ENCODE data around the gene PCBP3.

PCBP3 gene

GRCh38 chr21:45905196-45905595 is 261.7 kb downstream of the PCBP3 start:
- Mint-ChIP-seq H3K4me3 (no peak overlapping the region), H3K36me3 (peaks cover 10% of the 10 kb centered on the region), H3K4me1 (no peaks in the 10 kb centered on the region), H3K9me3 (no peaks in the 10 kb centered on the region), H3K27ac (no peak overlapping the region), H3K27me3 (no peaks in the 10 kb centered on the region)
- no peak for ATAC-seq (ENCODE audit: low read depth)
- no peak for DNase-seq (ENCODE audit: low spot score in 2 of 2)

DNA sequence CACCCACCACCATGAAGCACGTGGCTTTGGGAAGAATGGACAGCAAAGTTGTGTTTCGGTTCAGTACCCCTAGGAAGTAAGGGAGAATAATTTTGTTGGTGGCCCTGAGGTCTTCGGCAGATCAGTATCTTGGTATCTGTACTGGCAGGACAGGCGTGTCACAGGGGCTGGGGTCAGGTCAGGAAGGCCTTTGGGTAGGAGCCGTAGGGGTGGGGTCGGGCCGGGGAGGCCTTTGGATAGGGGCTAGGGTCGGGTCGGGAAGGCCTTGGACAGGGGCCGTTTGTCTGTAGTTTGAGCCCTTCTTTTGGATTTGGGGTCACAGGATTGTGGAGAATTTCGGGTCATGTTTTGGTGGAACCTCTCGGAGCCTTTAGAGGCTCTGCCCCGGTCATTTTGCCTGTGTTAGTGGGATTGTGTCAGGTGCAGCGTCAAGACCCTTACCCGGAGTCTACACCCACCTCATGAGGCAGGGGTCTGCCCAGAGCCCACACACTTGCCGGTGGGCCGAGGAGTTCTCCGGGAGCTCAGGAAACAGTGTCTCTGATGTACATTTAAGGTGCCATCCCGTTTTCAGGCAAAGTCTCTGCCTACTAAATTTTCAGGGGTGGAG is 262.8 kb downstream of the PCBP3 start:
- DNase-seq (ENCODE audit: low spot score in 2 of 2) = no peak
- Mint-ChIP-seq H3K4me1 (no peaks in the 10 kb centered on the region), H3K4me3 (no peak overlapping the region), H3K27ac (no peak overlapping the region), H3K9me3 (no peaks in the 10 kb centered on the region), H3K27me3 (no peaks in the 10 kb centered on the region), H3K36me3 (peaks cover 10% of the 10 kb centered on the region)
- no peak for ATAC-seq (ENCODE audit: low read depth)

- Mint-ChIP-seq H3K27me3 (no peaks in the 10 kb centered on the region), H3K4me1 (no peaks in the 10 kb centered on the region), H3K4me3 (no peak overlapping the region), H3K27ac (no peak overlapping the region), H3K36me3 (peaks cover 8% of the 10 kb centered on the region), H3K9me3 (no peaks in the 10 kb centered on the region)
- DNase-seq (ENCODE audit: low spot score in 2 of 2) (no peak), ATAC-seq (ENCODE audit: low read depth) (no peak)
Observed at GRCh38 chr21:45906859-45907258, 263.3 kb downstream of the PCBP3 start.

DNA sequence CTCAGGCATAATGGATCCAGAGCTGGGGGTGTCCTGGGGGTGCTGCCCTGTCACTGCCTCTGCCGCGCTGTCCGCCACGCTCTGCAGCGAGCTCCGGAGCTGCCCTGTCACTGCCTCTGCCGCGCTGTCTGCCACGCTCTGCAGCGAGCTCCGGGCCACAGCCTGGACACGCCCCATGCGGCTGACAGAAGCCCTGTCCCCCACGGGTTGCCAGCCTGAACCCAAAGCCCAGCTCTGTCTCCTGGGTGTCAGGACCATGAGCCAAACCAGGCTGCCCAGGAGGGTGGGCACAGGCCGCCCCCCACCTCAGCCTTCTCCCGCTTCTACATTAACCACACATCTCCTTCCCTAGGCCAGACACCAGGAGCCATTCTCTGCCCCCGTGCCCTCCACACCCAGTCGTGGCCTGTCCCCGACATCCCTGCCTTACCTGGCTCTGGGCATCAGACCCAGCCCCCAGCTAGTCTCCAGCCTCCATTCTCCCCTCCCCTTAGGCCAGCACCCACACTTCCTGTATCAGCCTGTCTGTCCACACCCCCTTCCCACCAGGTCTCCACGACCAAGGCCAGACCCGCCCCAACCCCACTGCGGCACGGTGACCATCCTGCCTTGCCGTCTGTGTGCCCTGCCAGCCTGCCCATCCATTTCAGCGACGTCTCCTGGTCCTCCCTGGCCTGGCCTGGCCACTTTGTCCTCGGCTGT is 265.2 kb downstream of the PCBP3 start:
- Mint-ChIP-seq H3K9me3 (no peaks in the 10 kb centered on the region), H3K36me3 (peaks cover 8% of the 10 kb centered on the region), H3K4me3 (no peak overlapping the region), H3K4me1 (no peaks in the 10 kb centered on the region), H3K27ac (no peak overlapping the region), H3K27me3 (no peaks in the 10 kb centered on the region)
- ATAC-seq (ENCODE audit: low read depth) (no peak), DNase-seq (ENCODE audit: low spot score in 2 of 2) (no peak)

- Mint-ChIP-seq H3K36me3 (peaks cover 6% of the 10 kb centered on the region), H3K9me3 (no peaks in the 10 kb centered on the region), H3K4me3 (no peak overlapping the region), H3K27ac (no peak overlapping the region), H3K4me1 (no peaks in the 10 kb centered on the region), H3K27me3 (no peaks in the 10 kb centered on the region)
- ATAC-seq (ENCODE audit: low read depth) = no peak
- DNase-seq (ENCODE audit: low spot score in 2 of 2) = no peak
Observed at GRCh38 chr21:45909238-45909988, 265.9 kb downstream of the PCBP3 start.

- Mint-ChIP-seq H3K4me1 (no peaks in the 10 kb centered on the region), H3K9me3 (no peaks in the 10 kb centered on the region), H3K36me3 (peaks cover 6% of the 10 kb centered on the region), H3K27ac (no peak overlapping the region), H3K27me3 (no peaks in the 10 kb centered on the region), H3K4me3 (no peak overlapping the region)
- no peak for DNase-seq (ENCODE audit: low spot score in 2 of 2)
- no peak for ATAC-seq (ENCODE audit: low read depth)
Observed at GRCh38 chr21:45910155-45910547, 266.6 kb downstream of the PCBP3 start.

DNA sequence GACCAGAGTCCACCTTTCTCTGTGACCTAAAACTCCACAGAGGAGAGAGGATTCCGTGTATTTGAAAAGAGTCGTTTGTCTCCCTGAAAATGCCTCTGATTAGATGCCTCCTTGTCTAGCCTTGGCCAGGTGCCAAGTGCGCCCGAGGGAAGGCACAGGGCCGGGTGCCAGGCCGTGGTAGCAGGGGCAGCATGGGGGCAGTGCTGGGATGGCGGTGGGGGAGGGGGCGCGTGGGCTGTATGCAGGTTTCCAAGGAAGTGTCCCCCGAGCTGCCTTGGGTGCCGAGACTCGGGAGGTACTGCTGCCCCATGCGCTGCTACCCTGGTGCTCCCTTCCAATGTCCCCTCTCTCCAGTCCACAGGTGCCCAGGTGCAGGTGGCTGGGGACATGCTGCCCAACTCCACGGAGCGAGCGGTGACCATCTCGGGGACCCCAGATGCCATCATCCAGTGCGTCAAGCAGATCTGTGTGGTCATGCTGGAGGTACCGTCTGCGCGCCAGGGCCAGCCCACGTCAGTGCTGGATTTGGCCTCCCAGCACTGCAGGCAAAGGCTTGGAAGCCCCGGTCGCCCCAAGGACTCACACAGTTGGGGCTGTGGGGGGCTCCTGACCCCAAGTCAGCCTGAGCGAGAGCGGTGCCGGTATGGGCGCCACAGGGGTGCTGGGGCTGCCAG is 267.2 kb downstream of the PCBP3 start:
- no peak overlapping the region for H3K27ac Mint-ChIP-seq
- H3K36me3 Mint-ChIP-seq = peaks cover 6% of the 10 kb centered on the region
- no peaks in the 10 kb centered on the region for H3K27me3 Mint-ChIP-seq
- DNase-seq (ENCODE audit: low spot score in 2 of 2) = no peak
- H3K9me3 Mint-ChIP-seq = no peaks in the 10 kb centered on the region
- no peak for ATAC-seq (ENCODE audit: low read depth)
- H3K4me3 Mint-ChIP-seq = no peak overlapping the region
- H3K4me1 Mint-ChIP-seq = no peaks in the 10 kb centered on the region

DNA sequence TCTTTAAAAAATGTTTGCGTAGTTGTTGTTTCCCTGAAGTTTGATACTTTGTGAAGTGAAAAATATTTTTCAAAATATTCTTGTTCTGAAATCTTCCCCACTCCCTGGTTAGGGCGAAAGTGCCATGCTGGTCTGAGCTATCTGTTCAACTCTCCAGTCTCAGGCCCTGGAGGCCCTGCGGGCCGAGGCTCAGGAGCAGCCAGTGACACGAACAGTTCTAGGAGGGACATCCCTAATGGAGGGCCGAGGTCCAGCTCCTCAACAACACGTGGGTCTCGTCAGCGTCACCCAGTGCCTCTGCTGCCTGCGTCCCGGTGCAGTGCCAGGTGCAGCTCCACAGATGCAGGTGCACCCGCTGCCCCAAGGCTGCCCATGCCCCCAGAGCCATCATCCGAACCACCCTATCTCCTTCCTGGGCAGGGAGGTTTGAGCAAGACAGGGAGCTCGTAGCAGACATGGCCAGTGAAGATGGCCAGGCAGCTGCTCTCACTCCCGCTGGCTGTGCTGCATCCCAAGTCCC is 268.3 kb downstream of the PCBP3 start:
- ATAC-seq (ENCODE audit: low read depth) = no peak
- H3K27me3 Mint-ChIP-seq = no peaks in the 10 kb centered on the region
- no peak overlapping the region for H3K27ac Mint-ChIP-seq
- no peak overlapping the region for H3K4me3 Mint-ChIP-seq
- no peaks in the 10 kb centered on the region for H3K9me3 Mint-ChIP-seq
- no peak for DNase-seq (ENCODE audit: low spot score in 2 of 2)
- H3K36me3 Mint-ChIP-seq = peaks cover 6% of the 10 kb centered on the region
- H3K4me1 Mint-ChIP-seq = no peaks in the 10 kb centered on the region

- H3K27me3 Mint-ChIP-seq = no peaks in the 10 kb centered on the region
- H3K27ac Mint-ChIP-seq = no peak overlapping the region
- no peaks in the 10 kb centered on the region for H3K9me3 Mint-ChIP-seq
- H3K4me1 Mint-ChIP-seq = no peaks in the 10 kb centered on the region
- H3K36me3 Mint-ChIP-seq = peaks cover 6% of the 10 kb centered on the region
- DNase-seq (ENCODE audit: low spot score in 2 of 2) = no peak
- ATAC-seq (ENCODE audit: low read depth) = no peak
- no peak overlapping the region for H3K4me3 Mint-ChIP-seq
Observed at GRCh38 chr21:45912611-45913417, 269.3 kb downstream of the PCBP3 start.

DNA sequence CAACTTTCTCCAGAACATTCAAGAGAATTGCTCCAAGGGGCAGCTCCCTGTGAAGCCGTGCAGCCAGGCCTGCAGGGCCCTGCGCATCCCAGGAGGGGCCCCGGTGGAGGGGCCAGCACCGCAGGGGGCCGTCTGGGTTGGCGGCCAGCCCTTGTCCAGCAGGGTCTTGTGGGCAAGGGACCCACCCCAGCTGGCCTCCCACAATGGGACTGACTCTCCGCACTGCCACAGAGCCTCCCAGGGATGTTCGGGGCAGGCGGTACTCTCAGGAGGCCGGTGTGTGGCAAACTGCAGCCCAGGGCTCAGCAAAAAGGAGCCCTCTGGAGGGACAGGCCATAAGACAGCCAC is 269.9 kb downstream of the PCBP3 start:
- DNase-seq (ENCODE audit: low spot score in 2 of 2) = no peak
- H3K27ac Mint-ChIP-seq = no peak overlapping the region
- ATAC-seq (ENCODE audit: low read depth) = no peak
- no peaks in the 10 kb centered on the region for H3K4me1 Mint-ChIP-seq
- H3K4me3 Mint-ChIP-seq = no peak overlapping the region
- H3K27me3 Mint-ChIP-seq = no peaks in the 10 kb centered on the region
- H3K36me3 Mint-ChIP-seq = peaks cover 6% of the 10 kb centered on the region
- H3K9me3 Mint-ChIP-seq = no peaks in the 10 kb centered on the region

- H3K27ac Mint-ChIP-seq = no peak overlapping the region
- ATAC-seq (ENCODE audit: low read depth) (no peak), DNase-seq (ENCODE audit: low spot score in 2 of 2) (no peak)
- no peaks in the 10 kb centered on the region for H3K4me1 Mint-ChIP-seq
- H3K36me3 Mint-ChIP-seq = peaks cover 4% of the 10 kb centered on the region
- H3K9me3 Mint-ChIP-seq = no peaks in the 10 kb centered on the region
- no peaks in the 10 kb centered on the region for H3K27me3 Mint-ChIP-seq
- H3K4me3 Mint-ChIP-seq = no peak overlapping the region
Observed at GRCh38 chr21:45913886-45914285, 270.4 kb downstream of the PCBP3 start.

- DNase-seq (ENCODE audit: low spot score in 2 of 2) (no peak), ATAC-seq (ENCODE audit: low read depth) (no peak)
- H3K4me3 Mint-ChIP-seq = no peak overlapping the region
- H3K27me3 Mint-ChIP-seq = no peaks in the 10 kb centered on the region
- no peak overlapping the region for H3K27ac Mint-ChIP-seq
- H3K36me3 Mint-ChIP-seq = no peaks in the 10 kb centered on the region
- no peaks in the 10 kb centered on the region for H3K4me1 Mint-ChIP-seq
- no peaks in the 10 kb centered on the region for H3K9me3 Mint-ChIP-seq
Observed at GRCh38 chr21:45914321-45914845, 270.9 kb downstream of the PCBP3 start.

DNA sequence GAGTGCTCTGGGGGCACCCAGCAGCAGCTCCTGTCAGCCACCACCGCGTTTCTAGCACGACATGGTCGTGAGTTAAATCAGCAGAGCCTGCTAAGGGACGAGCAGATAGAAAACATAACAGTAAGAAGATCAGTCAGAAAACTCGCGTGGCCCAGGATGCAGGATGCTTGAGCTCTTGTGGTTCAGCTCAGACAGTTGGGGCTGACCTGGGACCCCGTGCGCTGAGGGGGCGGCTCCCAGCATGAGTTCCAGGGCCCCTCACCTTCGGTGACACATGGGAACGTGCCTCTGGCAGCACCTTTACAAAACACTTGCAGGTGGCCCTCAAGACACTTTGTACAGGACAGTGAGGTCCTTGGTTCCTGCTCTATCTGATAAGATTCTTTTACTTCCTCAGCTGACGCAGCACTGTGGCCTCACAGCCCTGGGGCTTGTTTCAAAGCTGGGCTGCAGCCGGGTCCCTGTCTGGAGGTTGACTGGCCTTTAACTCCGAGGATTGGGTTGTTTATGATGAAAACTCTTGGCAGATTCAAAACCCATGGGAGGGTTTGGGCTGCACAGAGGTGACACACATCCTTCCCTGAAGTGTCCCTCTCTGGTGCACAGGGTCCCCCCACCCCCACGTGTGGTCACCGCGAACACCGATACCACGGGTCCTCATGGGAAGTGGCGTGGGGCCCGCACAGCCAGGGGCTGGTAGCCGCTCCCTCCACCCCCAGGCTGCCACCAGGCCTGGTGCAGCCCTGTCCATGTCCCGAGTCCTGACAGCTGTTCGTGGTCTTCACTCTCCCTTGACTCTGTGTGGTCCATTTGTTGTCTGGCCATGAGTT is 272.7 kb downstream of the PCBP3 start:
- no peak for ATAC-seq (ENCODE audit: low read depth)
- no peaks in the 10 kb centered on the region for H3K4me1 Mint-ChIP-seq
- no peaks in the 10 kb centered on the region for H3K9me3 Mint-ChIP-seq
- no peak overlapping the region for H3K27ac Mint-ChIP-seq
- no peak overlapping the region for H3K4me3 Mint-ChIP-seq
- no peak for DNase-seq (ENCODE audit: low spot score in 2 of 2)
- H3K27me3 Mint-ChIP-seq = no peaks in the 10 kb centered on the region
- H3K36me3 Mint-ChIP-seq = no peaks in the 10 kb centered on the region

Measured in memory B cell (primary cell).